Stimulated activated CD4-positive, alpha-beta T cell treated with anti-CD3 and anti-CD28 coated beads, TNF-alpha, amount 100 ng/mL, for 24 hours (primary cell): Measurements from ENCODE around the gene CA10.

ENCODE experiments used
- DNase-seq, 3 experiments: peaks; one replicate each; pipeline ENCODE4 v3.0.0-alpha.2; 2020; ENCODE audit warnings: low read depth in 3 of 3

Gene CA10

DNA sequence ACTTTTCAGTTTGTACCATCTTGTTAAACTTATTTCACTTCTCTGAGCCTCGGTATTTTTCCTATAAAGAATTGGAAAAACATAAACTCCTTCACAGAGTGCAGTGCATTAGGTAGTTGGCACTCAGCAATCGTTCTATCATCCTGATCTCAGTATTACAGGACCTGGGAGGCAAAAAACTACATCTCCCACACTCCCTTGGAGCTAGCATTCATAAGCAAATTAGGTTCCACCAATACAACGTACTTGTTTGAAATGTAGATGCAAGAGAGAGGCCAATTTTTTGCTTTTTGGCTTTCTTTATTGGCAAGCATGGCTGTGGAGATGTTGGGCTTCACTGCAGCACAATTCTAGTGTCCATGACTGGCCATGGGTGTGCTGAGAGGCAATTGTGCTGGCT lies 285.2 kb downstream of the CA10 start:
- DNase-seq: no peak

DNA sequence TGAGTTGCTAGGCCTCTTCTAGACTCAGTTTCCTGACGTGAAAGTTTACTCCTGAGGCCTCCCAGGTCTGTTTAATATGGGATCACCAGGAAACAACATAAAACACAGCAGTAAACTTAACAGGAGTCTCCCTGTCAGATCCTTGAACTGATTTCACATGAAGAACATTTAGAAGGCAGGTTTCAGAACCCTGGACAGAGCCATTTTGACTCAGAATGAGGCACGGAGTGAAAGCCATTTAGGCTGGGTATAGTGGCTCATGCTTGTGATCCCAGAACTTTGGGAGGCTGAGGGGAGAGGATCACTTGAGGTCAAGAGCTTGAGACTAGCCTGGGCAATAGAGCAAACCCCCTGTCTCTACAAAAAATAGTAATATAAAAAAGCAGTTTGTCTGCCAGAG lies 289.1 kb downstream of the CA10 start:
- no peak for DNase-seq

DNA sequence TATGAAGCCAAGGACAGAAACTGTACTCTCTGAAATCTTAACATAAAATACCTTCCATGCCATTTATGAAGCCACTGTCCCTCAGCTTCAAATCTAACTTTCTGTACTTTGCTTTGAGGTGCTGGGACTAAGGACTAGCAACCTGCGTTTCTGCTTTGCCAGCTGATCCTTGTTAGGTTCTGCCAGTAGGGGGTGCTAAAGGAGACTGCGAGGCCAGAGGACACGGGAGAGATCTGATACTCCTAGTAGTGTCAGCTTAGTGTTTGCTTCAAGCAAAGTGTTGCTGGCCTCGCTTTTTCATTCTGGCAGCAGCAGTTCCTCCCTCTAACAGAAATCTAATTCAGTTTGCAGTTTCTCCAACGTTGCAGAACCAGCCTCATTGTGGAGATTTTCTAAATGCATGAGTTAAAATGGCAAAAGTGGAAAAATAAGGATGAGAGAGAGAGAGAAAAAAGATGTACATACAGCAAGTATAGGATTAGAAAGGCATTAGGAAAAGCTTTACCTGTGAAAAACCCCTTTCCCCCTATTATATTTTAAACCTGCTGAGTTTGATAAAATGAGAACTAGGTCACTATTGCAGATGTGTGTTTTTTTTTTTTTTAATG lies 297.5 kb downstream of the CA10 start:
- no peak for DNase-seq

DNA sequence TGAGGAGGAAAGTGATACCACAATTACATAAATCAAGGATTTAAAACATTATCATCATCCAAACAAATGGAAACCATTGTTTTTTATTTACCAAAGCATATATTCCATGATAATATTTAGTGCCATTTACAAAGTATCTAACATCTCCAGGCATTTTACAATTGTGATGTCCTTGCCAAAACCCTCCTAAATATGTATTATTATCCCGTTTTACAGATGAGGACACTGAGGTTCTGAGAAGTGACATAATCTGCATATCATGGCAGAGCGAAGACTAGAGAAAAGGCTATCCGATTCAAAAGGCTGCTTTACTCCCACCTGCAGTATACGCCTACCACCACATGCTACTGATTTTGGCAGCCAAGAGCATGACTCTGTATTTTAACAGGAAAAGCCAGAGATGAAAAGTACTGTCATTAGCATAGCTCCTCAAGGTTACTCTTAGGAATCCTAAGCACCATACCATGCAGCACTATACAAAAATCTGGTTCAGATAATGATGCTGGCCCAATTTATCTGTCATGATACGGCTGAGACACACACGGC lies 301.4 kb downstream of the CA10 start:
- no peak for DNase-seq

DNA sequence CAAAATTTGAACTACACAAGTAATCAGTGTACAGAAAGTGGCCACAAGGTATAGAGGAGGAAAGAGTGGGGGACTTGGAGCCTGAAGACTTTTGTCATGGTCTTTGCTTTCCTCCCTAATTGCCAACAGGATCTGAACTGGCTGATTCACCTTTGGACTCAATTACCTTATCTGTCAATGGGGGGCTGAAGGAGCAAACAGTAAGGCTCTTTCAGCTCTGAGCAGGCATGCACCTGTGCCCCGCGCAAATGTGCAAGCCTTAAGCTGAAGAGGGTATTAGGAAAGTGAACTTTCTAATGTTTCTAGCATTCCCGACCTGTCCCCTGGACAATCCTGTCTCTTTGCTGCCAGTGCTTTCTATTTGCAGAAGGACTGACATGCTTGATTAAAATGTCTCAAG lies 302.7 kb downstream of the CA10 start:
- no peak for DNase-seq

DNA sequence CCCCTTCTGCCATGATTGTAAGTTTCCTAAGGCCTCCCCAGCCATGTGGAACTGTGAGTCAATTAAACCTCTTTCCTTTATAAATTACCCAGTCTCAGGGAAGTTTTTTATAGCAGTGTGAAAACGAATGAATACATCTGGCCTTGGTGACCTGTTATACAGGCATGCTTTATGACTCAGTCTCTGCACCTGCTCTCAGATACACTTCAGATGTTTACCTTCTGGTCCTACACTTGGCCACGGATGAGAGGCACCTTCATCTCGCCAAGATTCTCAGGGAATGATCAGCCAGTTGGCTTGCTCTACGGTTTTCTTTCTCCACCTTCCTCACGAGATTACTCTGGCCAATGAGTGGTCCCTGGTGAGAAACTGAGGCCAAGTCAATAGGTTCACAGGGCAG lies 304.7 kb downstream of the CA10 start:
- no peak for DNase-seq

DNA sequence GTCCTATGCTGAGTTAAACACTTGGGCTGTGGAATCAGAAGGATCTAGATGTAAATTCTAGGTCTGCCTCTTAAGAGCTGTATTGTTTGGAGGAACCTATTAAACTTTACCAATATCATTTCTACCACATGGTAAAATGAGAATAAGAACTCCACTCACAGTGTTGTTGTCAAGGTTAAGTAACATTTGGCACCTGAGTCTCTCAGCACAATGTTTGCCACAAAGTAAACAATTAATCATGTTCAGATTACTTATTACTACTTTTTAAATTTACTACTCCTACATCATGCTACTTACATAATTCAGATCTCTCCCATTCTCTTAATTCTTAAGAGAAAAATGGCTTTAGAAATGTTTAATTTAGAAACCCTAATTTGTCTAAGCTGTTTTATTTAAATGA lies 305.9 kb downstream of the CA10 start:
- no peak for DNase-seq

DNA sequence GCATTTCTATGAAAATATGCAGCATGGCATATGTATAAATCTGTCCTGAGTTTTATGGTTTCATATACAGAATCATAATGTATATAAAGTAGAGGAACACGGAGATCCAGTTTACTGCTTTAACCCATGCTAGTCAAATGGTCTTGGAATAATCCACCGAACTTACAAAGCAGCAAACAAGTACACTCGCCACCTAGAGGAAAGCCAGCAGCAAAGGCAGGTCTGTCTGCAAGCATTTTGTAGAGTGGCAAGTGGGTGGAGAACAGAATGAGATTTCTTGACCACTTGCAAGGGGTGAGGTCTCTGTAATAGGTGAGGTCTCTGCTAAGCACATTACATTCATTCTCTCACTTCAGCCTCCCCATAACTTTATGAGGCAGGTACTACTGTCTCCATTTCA lies 308.3 kb downstream of the CA10 start:
- no peak for DNase-seq

DNA sequence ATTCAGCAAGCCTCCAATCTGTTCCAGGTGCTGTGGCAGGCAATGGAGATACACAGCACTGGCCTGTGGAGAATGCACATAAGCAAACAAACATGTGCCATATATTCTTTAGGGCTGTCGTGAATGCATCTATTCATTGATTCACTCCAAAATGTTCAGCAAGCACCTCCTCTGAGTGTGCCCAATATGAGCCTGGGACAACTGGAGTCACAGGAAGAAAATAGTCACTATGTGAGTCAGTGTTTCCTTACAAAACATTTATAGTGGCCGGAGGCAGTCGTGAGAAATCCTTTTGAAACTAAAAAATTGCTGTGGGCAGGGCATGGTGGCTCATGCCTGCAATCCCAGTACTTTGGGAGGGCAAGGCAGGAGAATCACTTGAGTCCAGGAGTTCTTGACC lies 310.1 kb downstream of the CA10 start:
- no peak for DNase-seq

DNA sequence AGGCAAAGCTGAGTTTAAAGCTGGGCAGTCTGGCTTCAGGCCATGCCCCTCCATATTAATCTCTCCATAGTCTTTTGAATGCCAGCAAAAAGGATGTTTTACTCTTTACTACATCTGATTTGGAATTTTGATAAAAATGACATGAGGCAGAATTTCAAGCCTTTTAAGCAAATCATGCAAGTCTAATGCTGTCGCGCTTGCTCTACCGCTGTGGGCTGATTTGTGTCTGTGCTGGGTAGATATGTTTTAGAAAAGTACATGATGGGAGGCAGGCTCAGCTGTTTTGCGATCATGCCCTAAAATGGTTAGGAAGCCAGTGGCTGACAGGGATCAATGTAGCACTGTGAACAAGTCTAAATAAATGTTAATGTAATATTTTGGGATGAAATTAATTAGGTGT lies 311.9 kb downstream of the CA10 start:
- no peak for DNase-seq

DNA sequence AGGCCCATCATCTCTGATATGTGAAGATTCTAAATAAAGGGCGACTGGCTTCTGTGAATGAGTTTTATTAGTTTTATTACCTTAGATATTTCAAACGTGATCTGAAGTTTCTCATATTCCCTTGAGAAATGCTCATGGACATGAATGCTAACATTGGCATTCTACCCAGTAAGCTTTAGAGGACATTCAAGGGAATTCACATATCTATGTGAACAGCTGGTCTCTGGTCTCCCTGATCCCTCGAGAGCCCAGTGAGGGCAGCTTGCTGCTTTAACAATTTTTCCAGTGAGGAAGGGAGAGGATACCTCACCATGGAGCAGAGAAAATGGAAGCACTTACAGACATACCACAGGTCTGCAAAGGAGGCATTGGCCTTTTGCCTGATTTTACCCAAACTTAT lies 312.7 kb downstream of the CA10 start:
- no peak for DNase-seq

DNA sequence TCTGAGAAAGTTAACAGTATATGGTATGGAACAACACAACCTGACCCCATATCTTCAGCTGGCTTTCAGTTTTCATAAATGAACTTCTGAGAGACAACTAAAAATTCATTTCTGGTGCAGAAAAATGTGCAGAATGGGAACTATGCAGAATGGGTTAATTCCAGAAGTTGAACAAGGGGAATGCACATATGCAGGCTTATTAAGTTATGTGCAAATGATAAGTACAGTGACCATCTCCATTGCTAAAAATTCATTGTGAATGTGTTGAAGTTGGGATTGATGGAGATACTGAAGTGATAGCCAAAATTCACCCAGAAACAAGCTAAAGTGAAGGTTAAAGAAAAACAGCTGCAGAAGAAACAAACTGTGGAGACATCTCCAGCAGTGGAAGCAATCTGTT lies 315.8 kb downstream of the CA10 start:
- no peak for DNase-seq

DNA sequence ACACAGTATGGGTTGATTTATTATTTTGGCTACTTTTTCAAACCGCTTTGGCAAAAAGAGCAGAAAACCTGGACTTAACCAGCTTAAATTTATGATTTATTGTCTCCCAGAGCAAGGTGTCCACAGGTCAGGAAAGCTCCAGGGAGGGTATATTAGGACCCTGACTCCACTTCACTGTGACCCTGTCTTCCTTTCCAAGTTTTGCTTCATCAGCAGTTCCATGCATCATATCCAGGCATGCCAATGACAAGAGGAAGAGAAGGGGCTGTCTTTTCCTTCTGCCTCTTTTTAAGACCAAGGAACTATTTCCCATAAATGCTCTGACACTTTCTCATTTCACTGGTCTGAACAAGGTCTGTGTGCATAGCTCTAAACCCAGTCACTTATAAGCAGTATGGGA lies 316.8 kb downstream of the CA10 start:
- DNase-seq: no peak

DNA sequence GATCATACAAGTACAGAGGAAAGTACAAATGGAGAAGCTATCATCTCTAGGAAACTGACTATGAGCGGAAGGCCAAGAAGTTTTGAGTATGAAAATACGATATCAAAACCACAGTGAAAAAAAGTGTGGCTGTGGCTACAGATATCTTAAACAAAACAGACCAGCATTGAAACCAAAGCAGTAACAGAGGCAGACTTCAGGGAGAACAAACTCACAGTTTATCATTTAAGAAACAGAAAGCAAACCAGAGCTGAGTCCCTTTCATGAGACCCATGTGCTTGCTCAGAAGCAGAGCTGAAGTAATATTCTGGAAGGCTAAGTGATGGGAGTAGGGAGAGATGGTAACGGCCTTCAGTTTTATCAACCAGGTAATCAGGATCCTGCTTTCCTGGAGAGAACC lies 317.8 kb downstream of the CA10 start:
- no peak for DNase-seq

DNA sequence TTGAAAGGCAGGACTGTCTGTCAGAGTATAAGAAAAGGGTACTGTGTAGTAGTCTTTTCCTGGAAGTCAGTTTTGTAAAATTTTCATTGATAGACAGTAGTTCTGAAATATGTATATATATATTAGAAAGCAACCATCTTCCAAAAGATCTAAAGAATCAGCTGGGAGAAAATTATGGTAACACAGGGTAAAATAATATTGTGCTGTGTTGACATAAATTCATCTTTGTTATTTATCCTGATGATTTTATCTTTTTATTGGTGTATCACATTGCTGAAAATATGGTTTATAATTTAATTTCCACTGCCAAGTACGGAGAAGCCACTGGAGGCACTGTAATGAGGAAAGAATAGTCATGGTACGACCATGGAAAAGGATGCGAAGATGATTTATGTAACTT lies 324.9 kb downstream of the CA10 start:
- DNase-seq: no peak

DNA sequence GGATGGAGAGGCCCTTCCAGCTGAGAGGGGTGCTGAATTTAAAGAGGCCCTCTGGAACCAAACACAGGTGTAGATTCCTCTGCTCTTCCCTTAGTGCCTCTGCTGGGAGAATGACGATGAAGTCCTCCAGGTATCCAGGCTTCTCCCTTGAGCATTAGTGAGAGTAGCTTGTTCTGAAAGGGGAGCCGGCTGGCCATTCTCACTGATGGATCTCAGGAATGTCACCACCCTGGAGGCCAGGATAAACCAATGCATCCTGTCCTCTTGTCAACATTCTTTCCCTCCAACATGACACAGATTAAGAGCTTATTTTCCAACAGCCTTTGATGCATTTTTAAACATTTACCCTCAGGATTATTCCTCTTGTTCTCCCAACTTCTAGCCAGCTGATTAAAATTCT lies 325.5 kb downstream of the CA10 start:
- DNase-seq: no peak

DNA sequence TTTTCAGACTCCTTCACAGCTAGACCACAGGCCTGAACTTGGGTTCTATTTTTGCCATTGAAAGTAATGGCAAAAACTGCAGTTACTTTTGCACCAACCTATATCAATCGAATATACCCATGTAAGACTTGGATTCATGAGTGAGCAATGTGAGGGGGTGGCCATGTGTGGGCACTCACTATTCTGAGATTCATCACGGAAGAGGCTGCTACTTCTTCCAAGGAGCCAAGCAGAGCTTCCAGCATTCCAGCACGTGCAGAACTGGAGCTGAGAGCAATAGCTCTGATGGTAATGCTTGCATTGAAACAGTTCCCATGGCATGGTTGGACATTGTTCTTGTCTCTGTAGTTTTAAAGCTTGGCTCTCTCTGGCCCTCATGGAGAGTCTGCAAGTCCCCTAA lies 327.6 kb downstream of the CA10 start:
- DNase-seq: no peak

DNA sequence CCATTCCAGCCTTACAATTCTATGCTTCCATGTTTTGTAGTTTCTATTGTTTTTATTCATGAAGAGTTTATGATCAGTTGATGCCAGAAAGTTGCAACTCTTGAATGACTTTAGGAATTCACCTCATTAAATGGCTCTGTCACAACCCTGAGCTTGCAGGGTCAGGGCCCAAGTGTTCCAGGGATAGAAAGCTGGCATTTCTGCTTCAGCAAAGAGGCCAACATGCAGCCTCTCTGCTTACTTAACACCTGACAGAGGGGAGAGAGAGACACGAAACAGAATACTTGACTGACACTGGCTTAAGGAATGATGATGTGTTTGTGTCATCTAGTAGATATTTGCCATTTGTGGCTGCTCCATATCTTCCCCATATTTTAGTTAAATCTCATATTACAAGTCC lies 328.1 kb downstream of the CA10 start:
- DNase-seq: no peak

DNA sequence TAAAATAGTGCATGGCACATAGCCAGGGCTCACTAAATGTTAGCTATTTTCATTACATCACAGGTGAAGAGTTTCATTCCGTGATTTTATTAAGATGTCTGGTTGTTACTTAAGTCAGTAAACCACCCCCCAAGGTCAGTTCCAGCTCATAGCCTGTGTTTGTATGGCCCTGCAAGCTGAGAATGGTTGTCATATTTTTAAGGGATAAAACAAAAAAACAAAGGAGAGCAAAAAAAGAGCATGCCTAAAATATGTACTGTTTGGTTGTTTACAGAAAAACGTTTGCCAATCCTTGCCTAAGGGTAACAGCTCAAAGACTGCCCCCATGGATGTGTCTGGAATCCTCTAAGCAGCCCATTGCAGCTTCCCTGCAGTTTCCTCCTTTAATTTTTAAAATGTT lies 329.6 kb downstream of the CA10 start:
- no peak for DNase-seq

DNA sequence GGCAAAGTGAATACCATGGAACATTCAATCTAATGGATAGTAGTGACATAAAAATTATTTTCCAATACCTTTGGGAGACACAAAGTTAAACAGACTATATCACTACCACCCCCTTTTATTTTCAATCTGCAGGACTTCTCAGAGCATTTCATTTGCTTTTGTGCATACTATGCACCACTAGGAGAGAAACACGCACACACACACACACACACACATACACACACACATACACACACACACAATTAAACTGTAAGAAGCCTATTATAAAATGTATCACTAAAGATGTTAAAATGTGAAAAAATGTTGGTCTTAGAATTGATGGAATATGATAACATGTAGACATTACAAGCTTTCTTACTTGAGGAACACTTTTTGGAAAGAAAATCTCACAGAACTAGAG lies 331.4 kb downstream of the CA10 start:
- DNase-seq: no peak

DNA sequence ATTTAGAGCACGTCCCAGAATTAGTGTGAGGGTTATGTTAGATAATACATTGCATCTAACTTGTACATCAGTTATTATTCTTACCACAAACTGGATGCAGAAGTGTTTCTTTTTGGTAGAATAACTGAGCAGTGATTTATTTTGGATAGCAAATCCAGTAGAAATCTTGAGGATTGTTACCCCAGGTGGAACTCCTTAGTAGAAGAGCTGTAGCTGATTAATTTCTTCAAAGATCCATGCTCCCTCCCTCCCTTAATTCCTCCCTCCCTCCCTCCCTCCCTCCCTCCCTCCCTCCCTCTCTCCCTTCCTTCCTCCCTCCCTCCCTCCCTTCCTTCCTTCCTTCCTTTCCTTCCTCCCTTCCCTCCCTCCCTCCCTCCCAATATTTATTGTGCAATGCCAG lies 337.7 kb downstream of the CA10 start:
- no peak for DNase-seq

DNA sequence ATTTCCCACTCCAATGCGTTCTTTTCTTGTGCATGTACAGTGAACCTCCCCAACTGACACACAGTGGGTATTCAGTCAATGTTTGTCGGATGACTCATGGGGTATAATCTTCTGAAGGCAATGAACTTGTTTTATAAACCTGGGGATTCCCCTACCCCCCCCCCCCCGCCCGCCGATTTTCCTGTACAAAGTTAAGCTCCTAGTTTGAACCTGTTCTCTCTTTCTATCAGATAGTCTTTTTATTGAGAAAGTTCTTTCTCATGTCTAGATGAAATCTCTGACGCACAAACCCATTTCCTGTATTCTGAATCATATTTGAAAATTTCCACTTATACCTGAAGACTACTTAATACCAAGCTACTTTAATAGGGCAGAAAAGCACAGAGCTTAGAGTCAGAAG lies 338.3 kb downstream of the CA10 start:
- no peak for DNase-seq

DNA sequence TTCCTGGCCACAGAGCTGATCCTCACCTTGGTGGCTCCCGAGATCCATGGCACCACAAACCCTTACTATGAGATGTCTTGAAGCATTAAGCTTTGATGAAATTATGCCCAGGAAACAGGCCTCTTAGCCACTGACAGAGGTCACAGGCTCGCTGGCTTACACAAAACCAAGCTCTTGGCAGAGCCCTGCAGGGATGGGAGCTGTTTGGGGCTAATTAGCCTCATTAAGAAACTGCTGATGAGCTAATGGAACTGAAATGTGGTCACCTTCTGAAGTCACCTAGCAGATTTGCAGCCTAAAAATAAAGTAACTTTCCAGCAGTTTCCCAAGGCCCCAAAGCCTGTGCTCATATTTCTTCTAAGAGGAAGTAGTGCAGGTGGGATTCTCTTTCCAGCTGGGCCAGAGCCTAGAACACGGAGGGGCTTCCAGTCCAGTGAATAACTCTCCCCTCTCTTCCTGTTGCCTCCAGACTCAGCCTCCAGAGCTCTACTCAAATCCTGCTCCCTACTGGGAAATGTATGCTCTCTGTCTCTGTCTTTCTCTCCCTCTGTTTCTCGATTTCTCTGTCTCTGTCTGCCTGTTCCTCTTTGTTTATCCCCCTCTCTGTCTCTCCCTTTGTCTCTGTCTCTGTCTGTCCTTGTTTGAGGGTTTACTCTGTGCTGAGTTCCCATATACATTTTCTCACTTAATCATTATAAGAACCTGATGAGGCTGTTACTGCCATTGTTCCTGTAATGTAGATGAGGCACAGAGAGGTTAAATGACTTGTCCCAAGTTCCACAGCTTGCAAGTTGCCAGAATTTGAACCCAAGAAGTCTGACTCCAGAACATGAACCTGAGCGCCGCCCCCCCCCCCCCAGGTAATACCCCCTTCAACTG lies 338.9 kb downstream of the CA10 start:
- no peak for DNase-seq
